Jurkat, Clone E6-1 (cell line): ENCODE results near the gene STX8. TPM values are rescaled to one million over a fixed set of nuclear protein-coding genes. Genes with fewer than 3 reads are reported as not detected.
"Not testable (repeated sequence)": the region's sequence is repeated elsewhere in the genome, so short reads cannot be mapped to it uniquely, and the experiment has no call there.

Source experiments
- DNase-seq: peaks from one replicate; pipeline ENCODE4 v3.0.0-alpha.2; 2011; ENCODE audit warnings: low read depth, low spot score
- H3K4me3 ChIP-seq: 2 replicates; pipeline ENCODE4 v1.5.1; 2011; ENCODE audit warnings: mild to moderate bottlenecking, low read length, control low read depth, moderate library complexity
- polyA plus RNA-seq: library from polyadenylated mRNA; unstranded; fragments of >200 nt; gene quantifications from one replicate; pipeline ENCODE4 v1.2.1, GENCODE V29; 2012; ENCODE audit warnings: missing spikeins; ENCODE audit not compliant: insufficient read length, insufficient read depth

STX8 gene
- polyA plus RNA-seq, result 98.1 TPM

DNA sequence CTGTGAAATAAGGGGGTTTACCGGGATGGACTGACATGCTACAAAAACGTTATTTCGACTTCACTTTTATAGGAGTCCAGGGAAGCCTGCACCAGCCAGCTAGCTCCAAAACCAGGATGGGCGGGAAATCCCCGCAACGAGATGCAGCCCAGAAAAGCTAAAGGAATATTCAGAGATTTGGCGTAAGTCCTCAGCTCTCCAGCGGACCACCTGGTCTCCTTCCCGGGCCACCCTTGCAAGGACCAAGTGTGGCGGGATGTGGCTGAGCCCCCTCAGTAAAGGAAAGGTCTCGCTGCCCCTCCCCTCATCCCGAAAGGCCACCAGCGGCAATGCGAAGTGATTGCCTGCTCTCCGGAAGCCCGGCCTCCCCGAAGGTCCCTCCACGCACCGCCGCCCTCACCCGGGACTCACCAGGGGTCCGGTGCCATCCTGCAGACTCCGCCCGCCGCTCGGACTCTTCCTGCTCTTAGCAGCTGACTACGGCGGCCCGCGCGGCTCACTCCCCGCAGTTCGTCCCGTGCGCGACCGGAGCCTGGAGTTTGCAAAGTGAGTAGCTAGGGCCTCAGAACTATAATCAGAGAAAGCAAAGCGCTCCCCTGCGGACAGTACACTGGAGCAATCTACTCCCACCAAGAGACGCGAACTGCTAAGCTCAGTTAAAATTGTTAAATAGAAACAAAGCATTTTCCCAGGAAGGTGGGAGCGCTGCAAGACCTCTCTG, at the start of gene STX8:
Gene STX8 (minus strand): TSS at position 440 of the 721 bp plus-strand sequence. CDS start 12 bp downstream, at position 428.
- peak; percentile 80 for DNase-seq
- peak within 1 kb of the TSS; percentile 90 for H3K4me3 ChIP-seq

DNA sequence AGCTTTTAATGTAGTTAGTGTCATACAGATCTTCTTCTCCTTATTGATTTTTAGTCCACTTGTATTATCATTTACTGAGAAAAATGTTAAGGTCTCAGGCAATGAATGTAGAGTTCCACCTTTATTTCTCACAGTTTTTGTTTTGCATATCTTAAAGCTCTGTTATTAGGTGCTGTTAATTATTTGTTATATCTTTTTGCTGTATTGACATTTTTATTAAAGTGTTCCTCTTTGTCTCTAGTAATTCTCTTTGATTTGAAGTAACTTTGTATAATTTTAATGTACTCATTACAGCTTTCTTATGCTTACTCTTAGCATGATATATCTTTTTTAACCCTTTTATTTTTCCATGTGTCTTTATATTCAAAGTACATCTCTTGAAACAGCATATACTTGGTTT, 47.3 kb upstream of the STX8 start:
- no peak overlapping the region for H3K4me3 ChIP-seq
- no peak for DNase-seq

DNA sequence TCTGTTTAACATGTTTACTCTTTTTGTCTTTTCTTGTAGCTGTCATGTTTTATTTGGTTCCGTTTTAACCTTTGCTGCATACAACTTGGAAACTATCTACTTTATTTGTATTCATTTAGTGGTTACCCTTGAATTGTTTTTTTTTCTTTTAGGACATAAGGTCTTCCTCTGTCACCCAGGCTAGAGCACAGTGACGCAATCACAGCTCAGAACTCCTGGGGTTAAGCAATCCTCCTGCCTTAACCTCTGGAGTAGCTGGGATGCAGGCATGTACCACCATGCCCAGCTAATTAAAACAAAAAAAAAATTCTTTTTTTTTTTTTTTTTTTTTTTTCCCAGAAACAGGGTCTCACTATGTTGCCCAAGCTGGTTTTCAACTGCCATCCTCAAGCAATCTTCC, 39.9 kb upstream of the STX8 start:
- DNase-seq, result no peak
- H3K4me3 ChIP-seq, result no peak overlapping the region

- no peak for DNase-seq
These were observed 36.4 kb upstream of the STX8 start for GRCh38 chr17:9612006-9612405.

DNA sequence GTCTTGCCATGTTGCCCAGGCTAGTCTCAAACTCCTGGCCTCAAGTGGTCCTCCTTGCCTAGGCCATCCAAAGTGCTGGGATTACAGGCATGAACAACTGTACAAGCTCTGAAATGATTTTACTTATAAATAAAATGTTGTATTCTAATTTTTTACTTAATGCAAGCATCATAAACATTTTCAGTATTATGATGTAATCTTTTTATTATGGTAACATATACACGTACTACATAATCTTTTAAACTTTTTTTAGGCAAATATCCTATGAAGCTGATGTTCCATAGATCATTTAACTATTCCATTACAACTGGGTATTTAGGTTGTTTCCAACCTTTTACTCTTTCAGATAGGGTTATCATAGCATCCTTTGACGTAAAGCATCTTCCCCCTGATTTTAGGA, 35.9 kb upstream of the STX8 start:
- no peak overlapping the region for H3K4me3 ChIP-seq

More at GRCh38 chr17:9612006-9612405, 36.4 kb upstream of the STX8 start:
- no peak overlapping the region for H3K4me3 ChIP-seq

DNA sequence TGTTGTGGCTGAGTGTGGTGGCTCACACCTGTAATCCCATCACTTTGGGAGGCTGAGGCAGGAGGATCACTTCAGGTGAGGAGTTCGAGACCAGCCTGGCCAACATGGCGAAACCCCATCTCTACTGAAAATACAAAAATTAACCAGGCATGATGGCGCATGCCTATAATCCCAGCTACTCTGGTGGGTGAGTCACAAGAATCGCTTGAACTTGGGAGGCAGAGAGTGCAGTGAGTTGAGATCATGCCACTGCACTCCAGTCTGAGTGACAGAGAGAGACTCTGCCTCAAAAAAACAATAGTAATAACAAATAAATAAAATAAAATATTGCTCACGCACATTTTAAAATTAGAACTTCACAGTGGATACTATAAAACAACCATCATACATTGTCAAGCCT, 31.4 kb upstream of the STX8 start:
- DNase-seq, result not testable (repeated sequence)

More for the DNA sequence above, 35.9 kb upstream of the STX8 start:
- DNase-seq, result no peak

GRCh38 chr17:9606453-9606852, 30.8 kb upstream of the STX8 start:
- no peak for DNase-seq
- H3K4me3 ChIP-seq, result no peak overlapping the region

More for the DNA sequence above, 31.4 kb upstream of the STX8 start:
- not testable (repeated sequence) for H3K4me3 ChIP-seq

- DNase-seq, H3K4me3 ChIP-seq: not testable (repeated sequence)
These were observed 29.0 kb upstream of the STX8 start for GRCh38 chr17:9604583-9604982.

DNA sequence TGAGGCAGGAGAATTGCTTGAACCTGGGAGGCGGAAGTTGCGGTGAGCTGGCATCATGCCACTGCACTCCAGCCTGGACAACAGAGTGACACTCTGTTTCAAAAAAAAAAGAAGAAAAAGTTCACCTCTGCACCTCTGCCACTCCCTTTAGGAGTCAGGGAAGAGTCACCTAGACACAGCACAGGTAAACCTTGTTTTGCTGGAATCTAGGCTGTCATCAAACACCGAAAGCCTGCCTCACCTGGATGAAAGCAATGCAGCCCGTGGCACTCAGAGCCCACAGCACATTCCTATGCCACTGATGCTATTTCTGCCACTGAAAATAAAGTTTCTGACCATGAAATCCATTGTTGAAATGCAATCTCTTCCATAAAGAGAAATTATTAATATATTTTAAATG, 23.0 kb upstream of the STX8 start:
- DNase-seq, result no peak

GRCh38 chr17:9597638-9598037, 22.0 kb upstream of the STX8 start:
- H3K4me3 ChIP-seq, DNase-seq: not testable (repeated sequence)

More for the DNA sequence above, 23.0 kb upstream of the STX8 start:
- H3K4me3 ChIP-seq, result no peak overlapping the region

DNA sequence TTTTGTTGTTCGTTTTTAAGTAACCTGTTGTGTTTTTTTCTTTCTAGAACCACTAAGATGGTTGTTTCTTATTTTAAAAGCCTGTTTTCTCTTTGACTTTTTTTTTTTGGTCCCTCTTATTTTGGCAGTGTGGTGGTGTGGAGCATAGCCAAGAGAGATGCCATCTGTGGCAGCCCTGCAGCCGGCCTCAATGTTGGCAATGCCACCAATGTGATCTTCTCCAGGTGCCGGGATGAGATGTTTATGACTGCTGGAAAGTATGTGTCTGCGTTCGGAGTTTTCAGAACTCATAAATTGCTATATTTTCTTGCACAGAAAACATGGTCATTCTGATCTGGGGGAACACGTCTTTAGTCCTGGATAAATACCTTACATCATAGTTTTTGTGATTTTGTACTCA, 18.4 kb upstream of the STX8 start:
- no peak for DNase-seq
- H3K4me3 ChIP-seq, result no peak overlapping the region

GRCh38 chr17:9587969-9588656, 12.5 kb upstream of the STX8 start:
- H3K4me3 ChIP-seq, result no peak overlapping the region
- DNase-seq, result no peak

- H3K4me3 ChIP-seq, result no peak overlapping the region
- DNase-seq, result no peak
These were observed 1.7 kb upstream of the STX8 start for GRCh38 chr17:9577373-9577709.

GRCh38 chr17:9576521-9577372, 1.1 kb upstream of the STX8 start, which contains the start of gene CFAP52:
Gene CFAP52, plus strand, starts transcription at chr17:9576642. Its CDS starts 54 bp downstream, at chr17:9576696.
- peak; percentile 63 for DNase-seq
- peak within 1 kb of the TSS; percentile 90 for H3K4me3 ChIP-seq

GRCh38 chr17:9571201-9571600, 4.4 kb downstream of the STX8 start:
- H3K4me3 ChIP-seq, result no peak overlapping the region
- DNase-seq, result no peak

DNA sequence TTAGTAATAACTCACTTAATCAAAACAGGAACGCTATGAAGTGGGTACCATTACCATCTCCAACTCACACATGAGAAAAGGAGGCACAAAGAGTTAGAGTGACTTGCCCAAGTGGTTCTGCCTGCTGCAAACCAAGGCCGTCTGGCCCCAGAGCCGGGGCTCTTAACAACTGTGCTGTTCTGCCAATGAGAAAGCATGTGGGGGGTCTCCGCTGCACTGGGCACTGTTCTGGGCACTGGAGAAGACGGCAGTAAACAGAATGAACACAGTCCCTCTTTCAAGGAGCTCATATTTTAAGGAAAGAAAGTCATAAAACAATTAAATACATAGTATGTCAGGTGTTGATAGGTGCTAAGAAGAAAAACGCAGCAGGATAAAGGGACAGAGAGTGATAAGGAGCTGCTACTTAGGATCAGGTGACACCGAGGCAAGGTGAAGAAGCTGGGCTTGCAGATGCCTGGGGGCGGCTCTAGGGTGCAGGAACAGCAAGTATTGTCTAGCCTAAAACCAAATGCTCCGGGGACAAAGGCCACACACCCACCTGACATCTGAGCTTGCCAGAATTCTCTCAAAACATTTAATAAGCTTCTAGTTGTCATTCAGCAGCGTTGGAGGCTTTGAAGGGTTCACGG, 6.5 kb downstream of the STX8 start:
- no peak overlapping the region for H3K4me3 ChIP-seq
- DNase-seq, result no peak

DNA sequence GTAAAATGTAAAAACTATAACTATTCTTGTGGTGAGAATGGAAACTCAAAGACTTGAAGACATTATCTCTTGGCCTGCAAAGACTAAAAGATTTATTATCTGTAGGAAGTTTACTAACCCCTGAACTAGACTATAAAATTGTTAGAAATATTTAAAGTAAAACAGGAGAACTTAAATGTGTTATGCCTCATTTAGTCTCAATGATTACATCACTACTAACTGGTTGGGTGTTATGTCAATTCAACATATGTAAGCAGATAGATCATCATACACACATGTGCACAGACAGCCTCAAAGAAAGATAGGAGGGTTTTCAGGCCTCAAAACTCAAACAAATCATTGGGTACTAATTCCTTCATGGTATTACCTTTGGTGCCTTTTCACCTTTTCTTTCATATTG, 7.6 kb downstream of the STX8 start:
- no peak for DNase-seq
- H3K4me3 ChIP-seq, result no peak overlapping the region

GRCh38 chr17:9566739-9567138, 8.9 kb downstream of the STX8 start:
- DNase-seq, result not testable (repeated sequence)

DNA sequence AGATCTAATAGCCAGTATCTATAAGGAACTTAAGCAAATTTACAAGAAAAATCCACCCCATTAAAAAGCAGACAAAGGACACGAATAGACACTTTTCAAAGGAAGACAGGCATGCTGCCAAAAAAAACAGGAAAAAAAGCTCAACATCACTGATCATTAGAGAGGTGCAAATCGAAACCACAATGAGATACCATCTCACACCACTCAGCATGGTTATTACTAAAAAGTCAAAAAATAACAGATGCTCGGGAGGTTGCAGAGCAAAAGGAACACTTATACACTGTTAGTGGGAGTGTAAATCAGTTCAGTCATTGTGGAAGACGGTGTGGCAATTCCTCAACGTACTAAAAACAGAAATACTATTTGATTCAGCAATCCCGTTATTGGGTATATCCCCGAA, 9.6 kb downstream of the STX8 start:
- no peak overlapping the region for H3K4me3 ChIP-seq
- peak; percentile 16 for DNase-seq

More at GRCh38 chr17:9566739-9567138, 8.9 kb downstream of the STX8 start:
- H3K4me3 ChIP-seq, result not testable (repeated sequence)
